ENCODE data around the gene ZNF185.
"Not testable (repeated sequence)": the region's sequence is repeated elsewhere in the genome, so short reads cannot be mapped to it uniquely, and the experiment has no call there.

ZNF185 gene

DNA sequence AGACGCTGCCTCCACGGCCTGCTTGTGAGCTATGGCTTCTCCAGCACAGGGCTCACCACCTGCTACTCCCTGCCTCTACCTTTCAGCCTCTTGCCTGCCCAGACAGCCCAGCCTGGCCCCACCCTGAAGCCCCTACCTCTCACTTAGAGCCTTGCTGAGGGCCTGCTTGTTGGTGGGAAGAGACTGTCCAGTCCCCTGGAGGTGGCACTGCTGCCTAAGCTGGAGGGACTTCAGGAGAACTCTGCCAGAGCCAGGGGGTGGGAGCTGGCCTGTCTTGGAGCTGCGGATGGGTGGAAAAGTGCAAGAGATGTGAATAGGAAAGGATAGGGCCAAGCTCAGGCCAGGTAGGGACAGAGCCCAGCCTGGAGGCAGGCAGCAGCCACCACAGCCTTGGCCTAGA is 2.7 kb upstream of the ZNF185 start:
- no peak for DNase-seq

DNA sequence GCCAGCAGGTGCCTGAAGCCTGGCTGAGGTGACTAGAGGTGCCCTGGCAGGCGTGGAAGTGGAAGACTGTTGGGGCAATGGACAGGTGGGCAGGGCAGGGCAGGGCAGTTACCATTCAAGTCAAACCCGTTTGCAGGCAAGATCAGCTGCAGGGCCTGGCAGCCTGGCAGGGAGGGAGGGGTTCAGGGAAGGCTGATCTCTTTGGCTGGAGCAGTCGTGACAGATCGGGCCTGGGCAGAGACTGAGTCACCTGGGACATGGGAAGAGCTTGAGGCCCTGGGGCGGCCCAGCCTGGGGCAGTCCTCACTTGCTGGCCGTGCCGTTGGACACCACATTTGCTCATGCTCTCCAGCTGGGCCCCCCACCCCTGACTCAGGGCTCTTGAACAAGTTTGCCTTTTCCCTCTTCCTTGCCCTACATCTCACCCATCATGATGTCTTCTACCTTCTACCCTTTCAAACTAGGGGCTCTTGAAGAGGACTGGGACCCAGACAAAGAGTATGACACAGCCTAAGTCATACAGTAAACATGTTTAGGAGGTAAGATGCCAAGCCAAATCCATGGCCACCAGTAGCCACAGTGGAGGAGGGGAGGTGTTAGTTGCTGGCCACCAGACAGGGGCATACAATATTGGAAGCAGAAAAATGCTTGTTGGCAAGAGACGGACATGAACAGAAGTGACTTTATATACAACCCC is 2.0 kb upstream of the ZNF185 start:
- no peak for DNase-seq

DNA sequence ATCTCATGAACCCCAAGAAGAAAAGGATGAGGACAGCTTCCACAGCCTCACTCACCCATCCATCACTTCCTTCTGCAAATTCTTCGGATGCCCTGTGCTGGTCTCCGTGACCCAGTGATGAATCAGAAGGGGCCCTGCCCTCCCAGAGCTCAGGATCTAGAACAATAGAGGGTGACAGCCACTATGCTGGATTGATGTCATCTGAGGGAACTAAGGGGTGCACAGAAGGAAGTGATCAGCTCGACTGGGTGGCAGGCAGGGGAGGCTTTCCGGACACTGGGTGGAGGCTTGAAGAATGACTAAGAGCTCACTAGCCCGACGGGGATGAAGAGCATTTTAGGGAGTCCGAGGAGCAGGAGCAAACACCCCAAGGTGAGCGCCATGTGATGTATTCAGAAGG is 1.4 kb upstream of the ZNF185 start:
- no peak for DNase-seq

DNA sequence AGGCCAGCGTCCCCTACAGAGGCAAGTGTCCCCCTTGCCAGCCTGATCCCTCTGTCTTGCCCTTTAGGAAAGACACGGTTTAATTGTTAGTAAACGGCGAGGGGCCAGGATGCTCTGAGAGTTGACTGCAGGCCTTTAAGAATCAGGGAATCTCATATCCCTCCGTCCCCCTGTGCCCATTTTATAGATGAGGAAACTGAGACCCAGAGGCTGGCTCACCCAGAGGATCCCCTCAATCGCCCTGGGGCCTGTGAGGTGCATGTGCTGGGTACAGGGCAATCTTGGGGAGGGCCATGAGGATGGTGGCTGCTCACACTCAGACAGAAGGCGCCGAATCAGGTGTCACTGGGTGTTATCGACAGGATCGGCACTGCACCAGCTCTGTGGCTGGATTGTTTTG is 575 bp downstream of the ZNF185 start:
- no peak for DNase-seq

DNA sequence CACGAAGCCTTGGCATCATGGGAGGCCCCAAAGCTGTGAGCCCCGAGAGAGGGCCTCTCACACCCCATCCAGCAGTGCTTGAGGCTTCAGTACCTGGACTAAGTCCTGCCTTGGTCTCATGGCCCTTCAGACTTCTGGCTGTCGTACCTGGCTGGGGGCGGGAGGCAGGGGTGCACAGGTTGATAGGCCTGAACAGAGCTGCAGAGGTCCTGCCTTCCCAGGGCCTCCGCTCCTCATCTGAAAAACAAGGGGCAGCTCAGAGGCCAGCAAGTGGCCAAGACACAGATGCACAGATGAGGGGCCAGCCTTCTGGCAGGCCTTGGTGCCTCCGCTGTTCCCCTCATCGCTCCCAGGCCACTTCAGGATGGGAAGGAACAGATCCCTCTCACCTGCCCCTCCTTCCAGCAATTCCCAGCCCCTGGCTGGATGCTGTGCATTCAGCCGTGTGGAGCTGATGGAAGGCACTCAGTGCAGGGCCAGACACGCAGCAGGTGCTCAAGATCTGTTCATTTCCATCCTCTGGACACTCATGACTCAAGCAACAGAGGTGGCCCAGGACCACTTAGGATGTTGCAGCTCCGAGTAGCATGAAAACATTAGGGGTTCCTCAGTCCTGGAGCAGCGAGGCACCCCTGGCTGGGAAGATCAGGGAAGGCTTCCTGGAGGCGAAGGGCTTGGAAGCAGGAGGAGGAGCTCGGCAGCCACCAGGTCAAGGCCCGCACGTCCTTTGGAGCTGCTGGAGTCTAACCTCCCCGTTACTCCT is 1.4 kb downstream of the ZNF185 start:
- DNase-seq = no peak

DNA sequence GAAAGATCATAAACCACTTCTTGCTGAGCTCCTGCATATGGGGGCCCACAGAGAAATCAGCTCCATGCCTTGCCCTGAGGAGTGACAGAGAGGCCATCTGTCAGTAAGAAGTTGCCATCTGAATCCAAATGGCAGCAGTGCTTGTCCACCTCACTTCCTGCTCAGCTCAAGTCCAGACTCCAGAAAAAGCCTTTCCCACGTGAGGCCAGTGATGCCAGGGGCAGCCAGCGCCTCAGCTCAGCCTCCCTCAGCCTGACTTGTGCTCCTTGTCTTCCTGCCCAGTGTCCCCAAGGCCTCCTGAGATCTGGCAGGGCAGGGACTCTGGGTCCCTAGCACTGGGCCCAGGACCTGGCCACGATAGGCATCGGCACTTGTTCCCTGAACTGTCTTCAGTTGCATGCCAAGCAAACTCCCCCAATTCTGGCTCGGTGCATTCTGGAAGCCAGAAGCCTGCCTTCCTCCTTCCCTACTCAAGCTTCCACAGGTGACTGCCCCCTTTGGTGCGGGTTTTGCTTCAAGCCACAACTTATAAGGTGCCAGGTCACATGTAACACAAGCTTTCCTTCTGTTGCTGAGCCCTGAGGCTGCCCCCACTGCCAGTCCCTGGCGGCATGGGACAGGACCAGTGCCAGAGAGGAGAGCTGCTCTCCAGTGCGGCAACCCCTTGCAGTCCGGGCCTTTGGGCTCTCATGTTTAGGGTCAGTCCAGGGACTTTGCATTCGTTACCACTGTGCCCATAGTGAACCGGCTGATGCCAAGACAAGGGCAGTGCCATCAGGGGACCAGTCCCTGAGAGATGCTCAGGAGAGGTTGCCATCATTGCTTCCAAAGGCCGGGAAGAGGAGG is 2.2 kb downstream of the ZNF185 start:
- DNase-seq = no peak

DNA sequence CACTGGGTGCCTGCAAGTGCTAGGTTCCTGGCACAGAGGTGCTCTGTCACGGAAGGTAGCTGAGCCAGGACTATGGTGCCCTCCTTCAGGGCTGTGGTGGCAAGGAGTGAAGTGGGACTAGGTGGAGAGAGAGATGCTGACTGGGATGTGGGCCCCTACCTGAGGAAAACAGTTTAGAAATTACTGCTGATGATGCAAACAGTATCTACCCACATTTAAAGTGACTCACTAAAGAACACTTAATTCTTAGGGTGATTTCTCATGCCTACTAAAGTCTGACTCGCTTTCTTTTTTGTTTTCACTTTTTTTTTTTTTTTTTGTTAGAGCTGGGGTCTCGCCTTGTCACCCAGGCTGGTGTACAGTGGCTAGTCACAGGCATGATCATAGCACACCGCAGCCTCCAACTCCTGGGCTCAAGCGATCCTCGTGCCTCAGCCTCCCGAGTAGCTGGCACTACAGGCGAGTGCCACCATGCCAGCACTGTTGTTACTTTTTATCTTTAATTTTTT is 3.1 kb downstream of the ZNF185 start:
- DNase-seq = no peak

DNA sequence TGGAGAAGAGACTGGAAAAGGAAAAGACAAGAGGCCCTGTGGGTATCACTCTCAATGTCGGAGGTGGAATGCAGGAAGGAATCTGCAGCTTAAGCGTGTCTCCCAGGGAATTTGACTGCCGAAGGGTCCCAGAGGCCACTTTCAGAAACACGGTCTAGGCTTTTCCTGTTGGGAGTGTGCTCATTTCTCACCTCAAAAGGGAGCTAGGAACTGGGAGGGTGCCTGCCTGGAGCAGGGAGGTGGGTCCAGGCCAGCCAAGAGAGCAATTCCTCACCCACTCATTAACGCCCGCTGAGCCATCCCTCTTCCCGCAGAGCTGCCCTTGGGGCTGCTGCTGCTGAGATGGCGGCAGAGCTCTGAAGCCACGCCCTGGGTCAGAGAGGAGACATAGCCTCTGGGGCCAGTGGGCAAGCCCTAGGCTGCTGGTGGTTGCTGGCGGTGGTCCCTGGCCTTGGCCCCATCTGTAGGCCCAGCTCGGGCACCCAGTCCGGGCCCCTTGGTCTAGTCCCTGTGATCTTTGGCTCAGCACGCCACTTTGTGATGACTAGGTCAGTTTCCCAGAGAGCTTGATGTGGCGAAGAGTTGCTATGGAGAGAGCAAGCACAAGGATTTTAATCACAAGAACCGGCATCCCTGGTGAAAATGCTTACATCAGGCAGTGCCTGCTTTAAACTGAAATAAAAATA is 4.1 kb downstream of the ZNF185 start:
- DNase-seq = no peak

DNA sequence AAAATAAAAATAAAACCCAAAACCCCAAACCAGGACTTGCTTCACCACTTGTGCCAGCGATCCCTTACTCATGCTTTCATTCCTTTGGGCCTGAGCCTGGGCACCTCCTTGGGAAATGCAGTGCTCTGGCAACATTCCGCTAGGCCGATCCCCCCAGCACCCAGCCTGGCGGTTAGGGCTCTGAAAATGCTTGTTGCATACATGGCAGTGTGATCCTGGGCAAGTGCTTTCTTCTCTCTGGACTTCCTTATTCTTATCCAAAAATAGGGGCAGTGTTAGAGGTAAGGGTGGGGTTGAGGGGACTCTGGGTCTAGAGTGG is 4.6 kb downstream of the ZNF185 start:
- DNase-seq = no peak

DNA sequence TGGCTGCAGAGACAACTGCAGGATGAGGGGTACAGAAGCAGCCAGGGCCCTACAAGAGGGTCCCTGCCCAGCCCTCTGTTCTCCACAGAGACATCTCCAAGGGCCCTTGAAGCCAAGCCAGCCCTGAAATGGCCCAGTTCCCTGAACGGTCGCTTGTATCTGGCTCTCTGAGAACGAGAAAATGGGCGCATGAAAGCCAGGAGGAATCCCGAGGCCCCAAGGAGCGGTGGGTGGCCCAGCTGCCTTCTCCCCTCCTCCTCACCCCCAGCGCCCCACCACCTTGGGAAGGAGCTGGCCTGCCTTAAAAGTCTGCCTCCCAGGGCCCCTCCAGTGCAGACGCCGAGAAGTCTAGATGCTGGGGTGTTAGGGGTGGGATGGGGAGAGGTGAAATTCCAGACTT is 5.7 kb downstream of the ZNF185 start:
- no peak for DNase-seq

DNA sequence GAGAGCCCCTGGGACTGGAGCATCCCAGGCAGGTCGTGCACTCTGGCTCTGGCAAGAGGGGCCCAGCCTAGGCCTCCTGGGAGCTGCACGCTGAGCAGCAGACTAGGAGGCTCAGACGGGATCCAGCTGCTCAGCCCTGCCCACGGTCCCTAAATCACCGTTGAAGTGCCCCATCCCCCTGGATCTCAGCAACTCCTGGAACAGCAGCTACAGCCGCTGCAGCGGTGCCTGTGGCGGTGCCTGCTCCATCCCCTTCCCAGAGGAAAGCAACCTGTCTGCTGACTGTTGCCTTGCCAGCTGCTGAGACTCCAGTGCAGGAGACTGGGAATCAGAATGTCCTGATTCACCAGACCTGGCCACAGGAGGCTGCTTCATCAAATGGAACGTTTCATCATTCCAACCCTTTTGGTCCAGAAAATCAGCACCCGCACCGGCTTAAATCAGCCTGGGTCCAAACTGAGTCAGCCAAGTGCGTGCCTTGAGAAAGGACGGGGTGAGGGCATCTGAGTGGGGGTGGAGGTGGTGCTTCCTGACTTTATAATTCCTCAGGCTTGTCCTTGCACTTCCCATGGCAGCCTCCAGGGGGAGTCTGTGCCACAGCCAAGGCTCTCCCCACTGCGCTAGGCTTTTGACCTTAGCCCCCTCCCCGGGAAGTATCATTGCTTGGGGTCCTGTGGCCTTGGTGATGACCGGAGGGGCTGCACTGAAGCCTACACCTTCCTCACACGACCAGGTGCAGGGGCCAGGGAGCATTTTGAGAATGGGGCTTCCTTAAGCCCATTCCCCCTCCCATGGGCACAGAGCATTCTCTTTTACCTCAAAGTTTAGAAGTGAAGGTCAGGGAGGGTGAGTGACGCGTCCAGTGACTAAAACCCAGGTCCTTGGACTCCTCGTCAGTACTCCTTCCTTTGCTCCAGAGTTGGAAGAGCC is 6.5 kb downstream of the ZNF185 start:
- peak in 17 of 58 donors; percentile 2 to 50 (median 16) for DNase-seq

DNA sequence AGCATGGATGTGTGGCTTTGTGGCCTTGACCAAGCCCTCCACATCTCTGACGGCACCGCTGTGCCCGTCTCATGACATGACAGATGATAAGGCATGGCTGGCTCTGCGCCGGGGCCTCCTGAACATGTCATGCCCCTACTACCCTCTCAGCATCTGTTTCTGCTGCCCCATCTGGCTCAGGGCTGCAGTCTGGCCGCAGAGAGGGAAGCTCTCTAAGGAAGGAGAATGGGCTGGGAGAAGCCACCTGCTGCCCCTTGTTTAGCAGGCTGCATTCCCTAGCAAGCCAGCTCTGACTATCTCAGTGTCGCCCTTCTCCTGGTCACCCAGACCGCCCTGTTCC is 7.2 kb downstream of the ZNF185 start:
- DNase-seq = no peak

DNA sequence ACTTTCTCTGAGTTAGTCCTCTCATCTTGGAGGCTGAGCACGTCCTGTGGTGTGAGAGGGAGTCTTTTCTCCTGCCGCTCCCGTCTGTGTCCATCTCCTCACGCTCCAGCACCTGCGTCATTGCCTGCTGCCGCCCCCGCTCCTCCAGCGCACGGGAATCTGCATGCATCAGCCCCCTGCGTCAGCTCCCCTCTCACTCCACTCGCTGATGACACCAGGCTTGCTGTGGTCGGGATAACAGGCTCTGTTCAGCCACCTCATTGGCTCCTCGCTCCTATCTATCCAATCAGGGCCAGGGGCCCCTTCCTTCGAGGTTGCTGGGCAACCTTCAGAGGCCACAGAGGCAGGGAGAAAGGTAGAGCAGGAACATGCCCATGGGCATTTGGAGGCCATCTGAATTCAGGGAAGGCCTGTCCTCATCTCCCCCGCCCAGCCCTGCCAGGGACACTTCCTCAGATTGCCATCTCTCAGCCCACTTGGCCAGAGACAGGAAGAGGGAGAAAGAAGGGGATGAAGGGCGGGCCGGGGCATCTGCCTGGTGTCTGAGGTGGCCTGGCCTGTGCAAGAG is 9.3 kb downstream of the ZNF185 start:
- peak in 22 of 58 donors; percentile 6 to 61 (median 20) for DNase-seq

DNA sequence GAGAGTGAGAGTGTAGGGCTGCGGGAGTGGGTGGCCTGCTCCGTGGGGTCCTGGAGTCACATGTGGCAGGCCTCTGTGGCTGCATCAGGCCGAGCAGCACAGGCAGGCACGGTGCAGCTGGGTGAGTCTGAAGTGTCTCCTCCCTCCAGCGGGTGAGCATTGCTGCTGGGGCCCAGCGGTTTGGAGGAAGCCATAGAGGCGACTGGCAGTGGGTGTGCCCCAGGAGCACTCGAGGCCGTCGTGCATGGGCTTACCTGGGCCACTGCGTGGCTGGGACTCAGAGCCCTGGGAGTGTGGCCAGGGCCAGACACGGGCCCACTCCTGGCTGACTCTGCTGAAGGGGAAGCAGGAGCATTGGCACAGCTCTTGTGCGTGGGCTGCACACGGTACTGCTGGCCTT is 10.6 kb downstream of the ZNF185 start:
- DNase-seq = no peak

DNA sequence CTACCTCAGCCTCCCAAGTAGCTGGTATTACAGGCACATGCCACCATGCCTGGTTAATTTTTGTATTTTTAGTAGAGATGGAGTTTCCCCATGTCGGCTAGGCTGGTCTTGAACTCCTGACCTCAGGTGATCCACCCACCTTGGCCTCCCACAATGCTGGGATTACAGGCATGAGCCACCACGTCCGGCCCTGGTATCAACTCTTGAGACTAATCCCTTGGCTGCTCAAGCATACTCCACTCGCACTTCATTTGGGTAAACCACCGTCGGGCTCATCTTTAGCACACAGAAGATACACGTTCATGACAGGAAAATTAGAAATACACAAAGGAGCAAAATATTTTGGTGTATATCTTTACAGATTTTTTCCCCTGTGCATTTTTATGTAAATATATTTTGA is 12.2 kb downstream of the ZNF185 start:
- DNase-seq = not testable (repeated sequence)

DNA sequence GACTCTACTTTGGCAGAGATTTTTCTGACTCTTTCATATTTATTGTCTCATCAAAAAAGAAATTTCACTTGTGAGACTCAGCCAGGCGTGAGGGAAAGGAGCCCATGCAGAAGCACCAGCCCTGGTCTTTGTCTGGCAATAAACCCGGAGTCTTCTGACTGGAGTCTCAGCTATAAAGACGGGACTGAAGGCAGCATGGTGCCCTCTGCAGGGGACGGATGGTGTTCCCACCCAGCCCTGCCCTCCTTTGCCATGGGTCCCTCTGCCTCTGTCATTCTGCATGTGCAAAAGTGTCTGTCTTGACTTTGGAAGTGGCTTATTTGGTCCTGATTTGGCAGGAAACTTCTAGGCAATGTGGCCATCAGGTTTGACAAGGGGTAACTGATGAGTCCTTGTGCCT is 14.2 kb downstream of the ZNF185 start:
- DNase-seq = peak in 1 of 58 donors; percentile 1

DNA sequence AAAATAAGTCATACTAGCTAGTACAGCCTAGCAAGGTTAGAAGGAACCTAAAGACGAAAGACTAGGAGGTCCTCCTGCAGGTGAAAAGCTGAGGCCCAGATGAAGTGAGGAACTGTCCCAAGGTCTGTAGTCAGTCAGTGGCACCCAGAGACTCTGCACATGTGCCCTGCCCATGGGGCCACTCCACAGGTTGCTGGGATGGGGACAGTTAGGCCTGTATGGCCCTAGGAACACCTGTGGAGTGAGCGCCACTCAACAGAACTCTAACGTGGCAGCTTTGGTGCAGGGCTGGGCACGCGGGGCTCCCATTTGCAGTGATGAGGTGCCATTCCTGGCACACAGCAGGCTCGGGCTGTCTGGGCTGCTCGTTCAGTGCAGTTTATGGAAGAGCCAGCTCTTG is 14.8 kb downstream of the ZNF185 start:
- no peak for DNase-seq

DNA sequence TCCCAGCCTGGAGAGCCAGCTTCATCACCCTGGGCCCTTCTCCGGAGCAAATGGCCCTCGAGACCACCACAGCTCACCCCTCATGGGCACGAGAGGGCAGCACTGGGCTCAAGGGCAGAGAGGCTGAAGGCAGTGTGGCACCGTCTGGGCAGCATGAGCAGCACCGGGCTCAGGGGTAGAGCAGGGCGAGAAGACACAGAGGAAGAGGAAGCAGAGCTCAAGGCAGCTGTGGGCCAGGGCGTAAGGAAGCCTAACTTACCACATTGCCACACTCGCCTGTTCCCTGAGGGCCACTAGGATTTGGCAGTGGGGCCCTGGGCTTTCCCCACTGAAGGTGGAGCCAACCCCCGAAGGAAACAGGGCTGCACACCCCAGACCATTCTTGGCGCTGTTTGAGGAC is 15.5 kb downstream of the ZNF185 start:
- no peak for DNase-seq

DNA sequence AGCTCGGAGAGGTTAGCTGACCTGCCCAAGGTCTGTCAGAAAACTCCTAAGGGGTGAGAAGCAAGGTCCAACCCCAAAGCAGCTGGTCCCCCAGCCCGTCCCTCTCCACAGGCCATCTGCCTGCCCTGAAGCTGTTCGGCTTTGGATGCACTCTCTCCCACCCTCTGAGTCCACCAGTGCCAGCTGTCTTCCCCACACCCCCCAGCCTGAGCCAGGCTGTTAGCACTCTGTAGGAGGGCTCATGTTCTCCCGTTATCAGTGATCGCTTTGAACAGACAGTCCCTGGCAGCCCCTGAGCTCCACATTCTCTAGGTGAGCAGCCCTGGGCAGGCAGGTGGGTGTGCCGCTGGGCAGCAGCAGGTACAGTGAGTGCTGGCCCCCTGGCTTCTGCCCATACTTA is 16.0 kb downstream of the ZNF185 start:
- no peak for DNase-seq
